GM12865 (cell line): ENCODE data around the gene ITPKB.

Source experiments
- DNase-seq: peaks from one replicate; pipeline ENCODE4 v3.0.0; 2010; ENCODE audit warnings: low read depth
- H3K4me3 ChIP-seq: 2 replicates; pipeline ENCODE4 v1.5.1; 2011; ENCODE audit warnings: mild to moderate bottlenecking, low read depth, low read length, control low read depth
- TF ChIP-seq, protein P1 (sequence below): IDR thresholded peaks from 2 replicates; pipeline ENCODE4 v1.5.1; 2011; ENCODE audit warnings: low read length, control low read depth, low read depth, inconsistent platforms; ENCODE audit not compliant: insufficient read depth; ENCODE audit errors: missing control alignments

Gene ITPKB

DNA sequence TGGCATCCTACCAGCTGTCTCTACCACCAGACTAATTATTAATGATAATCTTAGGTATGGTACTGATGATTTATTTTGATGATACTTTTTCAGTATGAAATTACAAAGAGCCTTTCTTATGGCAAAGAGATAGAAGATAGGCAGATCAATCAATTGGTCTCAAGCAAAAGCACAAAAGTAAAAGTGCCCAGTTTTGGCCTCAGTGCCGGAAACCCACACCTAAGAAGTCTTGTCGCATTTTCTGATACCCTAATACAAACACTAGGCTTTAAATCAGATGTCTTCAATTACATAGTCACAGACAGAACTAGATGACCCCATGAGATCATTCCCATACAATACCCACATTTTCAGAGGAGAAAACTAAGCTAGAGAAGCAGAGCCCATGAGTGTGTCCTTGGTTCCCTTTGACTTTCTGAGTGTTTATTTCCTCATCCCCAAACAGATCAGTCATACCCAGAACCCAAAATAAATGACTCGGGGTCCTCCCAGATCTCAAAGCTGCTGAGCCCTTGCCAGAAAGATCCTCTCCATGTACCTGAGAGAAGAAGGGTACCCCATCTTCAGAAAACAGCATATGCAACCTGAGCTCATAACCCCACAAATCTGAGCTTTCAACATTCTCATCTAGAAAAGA is 7.7 kb downstream of the ITPKB start:
- no peak for DNase-seq
- no peak overlapping the region for H3K4me3 ChIP-seq
- TF ChIP-seq, protein P1, sequence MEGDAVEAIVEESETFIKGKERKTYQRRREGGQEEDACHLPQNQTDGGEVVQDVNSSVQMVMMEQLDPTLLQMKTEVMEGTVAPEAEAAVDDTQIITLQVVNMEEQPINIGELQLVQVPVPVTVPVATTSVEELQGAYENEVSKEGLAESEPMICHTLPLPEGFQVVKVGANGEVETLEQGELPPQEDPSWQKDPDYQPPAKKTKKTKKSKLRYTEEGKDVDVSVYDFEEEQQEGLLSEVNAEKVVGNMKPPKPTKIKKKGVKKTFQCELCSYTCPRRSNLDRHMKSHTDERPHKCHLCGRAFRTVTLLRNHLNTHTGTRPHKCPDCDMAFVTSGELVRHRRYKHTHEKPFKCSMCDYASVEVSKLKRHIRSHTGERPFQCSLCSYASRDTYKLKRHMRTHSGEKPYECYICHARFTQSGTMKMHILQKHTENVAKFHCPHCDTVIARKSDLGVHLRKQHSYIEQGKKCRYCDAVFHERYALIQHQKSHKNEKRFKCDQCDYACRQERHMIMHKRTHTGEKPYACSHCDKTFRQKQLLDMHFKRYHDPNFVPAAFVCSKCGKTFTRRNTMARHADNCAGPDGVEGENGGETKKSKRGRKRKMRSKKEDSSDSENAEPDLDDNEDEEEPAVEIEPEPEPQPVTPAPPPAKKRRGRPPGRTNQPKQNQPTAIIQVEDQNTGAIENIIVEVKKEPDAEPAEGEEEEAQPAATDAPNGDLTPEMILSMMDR, result no peak

DNA sequence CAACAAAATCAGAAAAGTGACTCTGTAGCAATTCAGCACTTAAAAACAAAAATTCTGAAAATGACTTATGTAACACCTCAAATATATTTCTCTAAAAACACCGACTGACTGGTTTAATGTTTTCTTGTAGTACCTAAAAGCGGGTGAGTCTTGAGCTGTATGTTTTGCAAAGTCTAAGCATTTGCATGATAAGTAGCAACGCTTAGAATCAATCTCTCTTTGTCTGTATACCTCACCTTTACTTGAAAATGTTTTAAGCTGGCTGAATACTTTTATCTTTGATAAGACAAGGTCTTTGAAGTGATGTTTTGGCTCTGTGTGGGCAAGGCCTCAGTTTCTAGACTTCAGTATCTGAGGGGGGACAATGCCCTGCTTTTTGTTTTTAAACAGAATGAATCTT is 8.2 kb downstream of the ITPKB start:
- H3K4me3 ChIP-seq, result no peak overlapping the region
- no peak for DNase-seq
- TF ChIP-seq, protein P1, result no peak

DNA sequence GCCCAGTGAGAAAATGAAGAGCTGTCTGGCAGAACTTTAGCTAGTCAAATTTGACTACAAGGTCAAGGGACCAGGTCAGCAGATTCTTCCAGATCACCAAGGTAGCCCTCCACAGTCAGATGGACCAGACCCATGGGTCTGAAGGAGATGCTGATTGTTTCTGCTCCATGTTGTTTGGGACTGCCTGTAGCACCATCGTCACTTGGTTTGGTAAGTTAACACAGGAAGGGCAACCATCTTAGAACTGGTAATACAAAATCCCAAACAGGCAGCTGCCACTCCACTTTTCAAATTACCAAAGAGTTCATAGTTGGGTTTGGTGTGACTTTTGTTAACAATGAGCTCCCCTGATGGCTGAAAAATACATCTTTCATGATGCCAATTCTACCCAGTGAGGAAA is 9.0 kb downstream of the ITPKB start:
- no peak overlapping the region for H3K4me3 ChIP-seq
- TF ChIP-seq, protein P1, result no peak
- DNase-seq, result no peak

DNA sequence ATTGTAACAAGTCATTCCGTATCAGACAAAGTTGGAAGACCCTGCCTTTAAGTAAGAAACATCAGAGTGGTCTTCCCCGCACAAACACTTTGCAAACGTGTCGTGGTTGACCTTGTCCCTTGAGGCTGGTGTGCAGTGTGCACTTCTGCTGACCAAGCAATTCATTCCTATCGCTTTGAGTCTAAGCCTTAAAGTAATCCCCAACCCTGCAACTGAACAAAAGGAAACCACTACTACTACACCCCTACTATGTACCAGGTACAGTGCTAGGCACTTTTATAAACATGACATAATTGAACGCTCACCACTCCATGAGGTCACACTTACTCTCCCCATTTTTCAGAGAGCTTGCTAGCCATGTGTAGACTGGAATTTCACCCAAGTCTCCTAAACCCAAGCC is 10.6 kb downstream of the ITPKB start:
- DNase-seq, result no peak
- TF ChIP-seq, protein P1, result no peak
- H3K4me3 ChIP-seq, result no peak overlapping the region

DNA sequence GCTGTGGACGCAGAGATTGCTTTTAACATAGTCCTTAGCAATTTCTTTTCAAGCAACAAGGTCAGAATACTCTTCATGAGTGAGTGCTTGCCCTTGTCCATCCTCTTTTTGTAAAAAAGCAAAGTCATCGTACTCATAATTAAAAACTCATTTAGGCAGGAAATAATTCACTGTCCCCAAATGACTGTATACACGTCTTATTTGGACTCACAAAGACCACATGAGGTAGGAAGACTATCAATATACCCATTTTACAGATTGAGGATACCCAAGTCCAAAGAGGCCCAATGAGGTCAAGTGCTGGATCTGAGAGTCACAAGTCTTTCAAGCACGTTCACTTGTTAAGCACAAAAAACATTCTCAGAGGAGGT is 13.2 kb downstream of the ITPKB start:
- TF ChIP-seq, protein P1, result no peak
- DNase-seq, result no peak
- no peak overlapping the region for H3K4me3 ChIP-seq

DNA sequence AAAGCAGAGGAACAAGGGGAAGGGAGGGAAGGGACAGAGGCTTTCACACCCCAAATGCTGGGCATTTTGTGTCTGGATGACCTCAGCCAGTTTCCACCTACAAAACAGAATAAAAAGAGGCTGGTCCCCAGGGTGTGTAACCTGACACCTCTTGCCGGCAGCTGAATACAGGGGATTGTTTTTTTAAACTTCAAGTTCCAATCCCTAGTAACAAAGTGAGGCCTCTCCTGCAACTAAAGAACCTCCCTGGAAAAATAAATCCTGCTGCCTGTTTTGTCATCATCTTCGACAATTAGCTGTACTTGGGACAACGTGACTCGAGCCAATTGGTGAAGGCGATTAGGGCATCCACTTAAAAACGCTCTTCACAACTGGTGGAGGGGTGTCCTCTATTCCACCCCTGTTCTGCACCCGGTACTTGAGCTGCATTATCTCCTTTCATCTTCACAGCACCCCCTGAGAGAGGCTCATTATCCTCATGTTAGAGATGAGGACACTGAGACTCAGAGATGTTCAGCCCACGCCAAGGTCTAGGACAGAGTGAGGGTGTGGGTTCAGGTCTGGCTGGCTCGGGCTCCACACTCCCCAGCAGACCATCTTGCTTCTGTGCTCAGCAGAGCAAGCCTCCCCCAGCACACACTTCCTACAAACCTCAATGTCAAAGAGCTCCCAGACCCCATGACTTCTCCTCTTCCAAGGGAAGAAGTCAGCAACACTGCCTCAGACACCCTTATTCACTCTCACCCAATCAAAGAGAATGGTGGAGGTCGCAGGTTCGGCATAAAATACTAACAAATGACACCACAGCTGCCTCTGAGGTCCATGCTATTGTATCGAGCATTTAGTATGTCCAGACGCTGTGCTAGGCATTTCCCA is 15.2 kb downstream of the ITPKB start:
- no peak overlapping the region for H3K4me3 ChIP-seq
- TF ChIP-seq, protein P1, result no peak
- DNase-seq, result no peak
